Activated B cell treated with CpG ODN at 0.5 μM for 24 hours (primary cell): ENCODE results near the gene INO80D. TPM values are rescaled to one million over a fixed set of nuclear protein-coding genes. Genes with fewer than 3 reads are reported as not detected.

Source experiments
- ATAC-seq: fragments of 200-7000 bp; cut with Tn5 transposase; one replicate; pipeline ENCODE4 v1.10.0; 2021; ENCODE audit warnings: low read depth, mild to moderate bottlenecking, moderate library complexity
- CTCF ChIA-PET: fragments of 350-600 bp; sonication (Branson Sonifier 250); formaldehyde crosslinking; loops from one replicate; lab custom pipeline; 2021; ENCODE audit warnings: antibody characterized with exemption; lab: Charles Lee
- POLR2A ChIA-PET: fragments of 350-600 bp; sonication (Branson Sonifier 250); formaldehyde crosslinking; loops from one replicate; lab custom pipeline; 2021; ENCODE audit warnings: antibody characterized with exemption; lab: Charles Lee
- DNase-seq: peaks from one replicate; pipeline ENCODE4 v3.0.0; 2022
- H3K27ac Mint-ChIP-seq: one replicate; pipeline ENCODE4 v1.8.0; 2020; ENCODE audit warnings: mixed read lengths
- H3K27me3 Mint-ChIP-seq: one replicate; pipeline ENCODE4 v1.8.0; 2021; ENCODE audit warnings: mixed read lengths
- H3K36me3 Mint-ChIP-seq: one replicate; pipeline ENCODE4 v1.8.0; 2021; ENCODE audit warnings: low read depth, mixed read lengths
- H3K4me1 Mint-ChIP-seq: one replicate; pipeline ENCODE4 v1.8.0; 2021; ENCODE audit warnings: mixed read lengths
- H3K4me3 Mint-ChIP-seq: one replicate; pipeline ENCODE4 v1.8.0; 2020; ENCODE audit warnings: mild to moderate bottlenecking, mixed read lengths
- H3K9me3 Mint-ChIP-seq: one replicate; pipeline ENCODE4 v1.8.0; 2020; ENCODE audit warnings: mixed read lengths
- intact Hi-C: fragments of 100-400 bp; cut with micrococcal nuclease; formaldehyde crosslinking; loops from one replicate; pipeline ENCODE4 v1.15.1; 2024
- total RNA-seq: library from RNA; stranded (reverse); gene quantifications from 2 replicates; pipeline ENCODE4 v1.2.3, GENCODE V29; 2022
- TF ChIP-seq, protein P1 (sequence below): fragments of 200-600 bp; IDR thresholded peaks from one replicate; pipeline ENCODE4 v1.8.0; 2022; ENCODE audit warnings: antibody characterized with exemption, mild to moderate bottlenecking

The INO80D gene
- total RNA-seq, 1 donor from 2014 or later, result 53.1 TPM

GRCh38 chr2:205964111-205964761 is 121.7 kb downstream of the INO80D start:
- Mint-ChIP-seq H3K36me3 (no peaks in the 10 kb centered on the region), H3K27me3 (peaks cover 2% of the 10 kb centered on the region), H3K4me3 (no peak overlapping the region), H3K27ac (no peak overlapping the region), H3K9me3 (no peaks in the 10 kb centered on the region), H3K4me1 (no peaks in the 10 kb centered on the region)
- no peak for DNase-seq
- ChIA-PET CTCF (no interaction called here), POLR2A (no interaction called here)
- no peak for ATAC-seq
- intact Hi-C loops, result no loop called here
- TF ChIP-seq, protein P1, sequence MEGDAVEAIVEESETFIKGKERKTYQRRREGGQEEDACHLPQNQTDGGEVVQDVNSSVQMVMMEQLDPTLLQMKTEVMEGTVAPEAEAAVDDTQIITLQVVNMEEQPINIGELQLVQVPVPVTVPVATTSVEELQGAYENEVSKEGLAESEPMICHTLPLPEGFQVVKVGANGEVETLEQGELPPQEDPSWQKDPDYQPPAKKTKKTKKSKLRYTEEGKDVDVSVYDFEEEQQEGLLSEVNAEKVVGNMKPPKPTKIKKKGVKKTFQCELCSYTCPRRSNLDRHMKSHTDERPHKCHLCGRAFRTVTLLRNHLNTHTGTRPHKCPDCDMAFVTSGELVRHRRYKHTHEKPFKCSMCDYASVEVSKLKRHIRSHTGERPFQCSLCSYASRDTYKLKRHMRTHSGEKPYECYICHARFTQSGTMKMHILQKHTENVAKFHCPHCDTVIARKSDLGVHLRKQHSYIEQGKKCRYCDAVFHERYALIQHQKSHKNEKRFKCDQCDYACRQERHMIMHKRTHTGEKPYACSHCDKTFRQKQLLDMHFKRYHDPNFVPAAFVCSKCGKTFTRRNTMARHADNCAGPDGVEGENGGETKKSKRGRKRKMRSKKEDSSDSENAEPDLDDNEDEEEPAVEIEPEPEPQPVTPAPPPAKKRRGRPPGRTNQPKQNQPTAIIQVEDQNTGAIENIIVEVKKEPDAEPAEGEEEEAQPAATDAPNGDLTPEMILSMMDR, result no peak

DNA sequence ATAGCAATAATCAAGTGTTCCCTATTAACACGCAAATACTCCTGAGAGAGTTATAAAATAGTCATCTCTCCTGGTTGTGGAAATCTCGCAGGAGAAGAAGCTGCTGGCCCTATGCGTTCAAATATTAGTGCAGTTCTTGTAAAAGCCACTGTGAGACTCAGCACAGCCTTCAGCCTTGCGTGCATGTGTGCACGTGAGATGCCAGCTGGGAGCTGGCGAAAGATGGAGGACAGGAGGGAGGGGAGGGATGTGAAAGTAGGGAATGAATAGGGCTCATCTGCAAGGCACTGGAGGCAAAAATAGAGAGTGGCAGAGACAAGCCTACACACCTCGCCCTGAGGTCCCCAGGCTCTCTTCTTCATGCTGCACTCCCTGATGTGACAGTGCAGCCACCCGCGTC is 126.5 kb downstream of the INO80D start:
- intact Hi-C loops, result no loop called here
- ATAC-seq (no peak), DNase-seq (no peak)
- Mint-ChIP-seq H3K9me3 (no peaks in the 10 kb centered on the region), H3K4me3 (no peak overlapping the region), H3K27ac (no peak overlapping the region), H3K4me1 (no peaks in the 10 kb centered on the region), H3K36me3 (no peaks in the 10 kb centered on the region), H3K27me3 (peaks cover 6% of the 10 kb centered on the region)
- ChIA-PET POLR2A (no interaction called here), CTCF (no interaction called here)
- TF ChIP-seq, protein P1, result no peak

- CTCF ChIA-PET, result interaction anchor here (2.0 kb wide), 1 partner anchor 9 kb away, joined by 7 read pairs; no protein-coding TSS in a partner anchor
- Mint-ChIP-seq H3K9me3 (peaks cover 3% of the 10 kb centered on the region), H3K36me3 (no peaks in the 10 kb centered on the region), H3K4me1 (no peaks in the 10 kb centered on the region), H3K27ac (no peak overlapping the region), H3K4me3 (no peak overlapping the region), H3K27me3 (peaks cover 8% of the 10 kb centered on the region)
- POLR2A ChIA-PET, result no interaction called here
- ATAC-seq (no peak), DNase-seq (no peak)
- intact Hi-C loops, result no loop called here
- TF ChIP-seq, protein P1, result no peak
Measured at GRCh38 chr2:205957452-205958154, 128.4 kb downstream of the INO80D start.

DNA sequence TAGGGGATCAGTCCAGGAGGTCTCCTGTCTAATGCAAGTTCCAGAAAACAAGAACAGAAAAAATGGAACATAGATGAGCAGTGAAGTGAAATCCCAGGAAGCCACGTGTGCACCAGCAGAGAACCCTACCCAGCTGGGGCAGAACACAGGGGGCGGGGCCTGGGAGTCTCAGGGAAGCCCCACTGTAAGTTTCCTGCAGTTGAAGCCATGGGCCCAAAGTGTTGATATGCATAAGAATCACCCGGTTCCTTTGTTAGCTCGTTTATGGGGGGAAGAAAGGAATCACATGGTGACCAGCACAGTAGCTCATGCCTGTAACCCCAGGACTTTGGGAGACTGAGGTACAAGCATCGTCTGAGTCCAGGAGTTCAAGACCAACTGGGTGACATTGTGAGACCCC is 131.3 kb downstream of the INO80D start:
- CTCF ChIA-PET, result no interaction called here
- no peak overlapping the region for H3K27ac Mint-ChIP-seq

DNA sequence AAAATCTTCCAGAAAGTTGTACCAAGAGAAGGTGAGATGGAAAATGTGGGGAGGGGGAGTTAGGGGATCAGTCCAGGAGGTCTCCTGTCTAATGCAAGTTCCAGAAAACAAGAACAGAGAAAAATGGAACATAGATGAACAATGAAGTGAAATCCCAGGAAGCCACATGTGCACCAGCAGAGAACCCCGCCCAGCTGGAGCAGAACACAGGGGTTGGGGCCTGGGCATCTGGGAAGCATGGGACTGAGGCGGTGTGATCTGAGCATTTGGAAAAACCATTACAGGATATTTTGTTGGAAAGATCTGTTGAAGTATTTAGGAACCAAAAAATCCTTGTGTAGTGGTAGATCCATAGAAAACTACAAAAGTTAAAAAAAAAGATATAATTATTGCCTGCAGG is 133.7 kb downstream of the INO80D start:
- intact Hi-C loops, result no loop called here
- Mint-ChIP-seq H3K4me1 (peaks cover 2% of the 10 kb centered on the region), H3K27me3 (peaks cover 26% of the 10 kb centered on the region), H3K36me3 (no peaks in the 10 kb centered on the region), H3K9me3 (peaks cover 3% of the 10 kb centered on the region), H3K27ac (no peak overlapping the region), H3K4me3 (no peak overlapping the region)
- ATAC-seq (no peak), DNase-seq (no peak)
- TF ChIP-seq, protein P1, result no peak
- ChIA-PET POLR2A (no interaction called here), CTCF (no interaction called here)

More for the DNA sequence above, 131.3 kb downstream of the INO80D start:
- Mint-ChIP-seq H3K4me1 (no peaks in the 10 kb centered on the region), H3K27me3 (peaks cover 13% of the 10 kb centered on the region), H3K4me3 (no peak overlapping the region), H3K9me3 (peaks cover 3% of the 10 kb centered on the region), H3K36me3 (no peaks in the 10 kb centered on the region)
- intact Hi-C loops, result no loop called here
- no peak for ATAC-seq
- POLR2A ChIA-PET, result no interaction called here
- DNase-seq, result no peak
- TF ChIP-seq, protein P1, result no peak
